Measurements from ENCODE around the gene CHORDC1. TPM values are rescaled to one million over a fixed set of nuclear protein-coding genes. Genes with fewer than 3 reads are reported as not detected.

CHORDC1 gene
- total RNA-seq, 1 donor from 2014 or later: 36.7 TPM

DNA sequence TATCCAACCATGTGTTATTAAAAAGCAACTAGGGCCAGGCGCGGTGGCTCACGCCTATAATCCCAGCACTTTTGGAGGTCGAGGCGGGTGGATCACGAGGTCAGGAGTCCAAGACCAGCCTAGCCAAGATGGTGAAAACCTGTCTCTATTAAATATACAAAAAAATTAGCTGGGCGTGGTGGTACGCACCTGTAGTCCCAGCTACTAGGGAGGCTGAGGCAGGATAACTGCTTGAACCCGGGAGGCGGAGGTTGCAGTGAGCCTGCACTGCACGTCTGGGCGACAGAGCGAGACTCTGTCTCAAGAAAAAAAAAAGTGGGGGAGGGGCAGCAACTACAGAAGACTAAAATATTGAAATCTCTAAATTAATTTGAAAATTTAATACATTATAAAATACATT, 18.4 kb downstream of the CHORDC1 start:
- H3K9me3 ChIP-seq: no peaks in the 10 kb centered on the region
- no peaks in the 10 kb centered on the region for H3K4me1 ChIP-seq
- no peak overlapping the region for H3K27ac ChIP-seq
- DNase-seq (no peak), ATAC-seq (no peak)
- no peaks in the 10 kb centered on the region for H3K27me3 ChIP-seq (ENCODE audit: low read depth)
- no peak overlapping the region for H3K4me3 ChIP-seq
- TF ChIP-seq, protein P1, sequence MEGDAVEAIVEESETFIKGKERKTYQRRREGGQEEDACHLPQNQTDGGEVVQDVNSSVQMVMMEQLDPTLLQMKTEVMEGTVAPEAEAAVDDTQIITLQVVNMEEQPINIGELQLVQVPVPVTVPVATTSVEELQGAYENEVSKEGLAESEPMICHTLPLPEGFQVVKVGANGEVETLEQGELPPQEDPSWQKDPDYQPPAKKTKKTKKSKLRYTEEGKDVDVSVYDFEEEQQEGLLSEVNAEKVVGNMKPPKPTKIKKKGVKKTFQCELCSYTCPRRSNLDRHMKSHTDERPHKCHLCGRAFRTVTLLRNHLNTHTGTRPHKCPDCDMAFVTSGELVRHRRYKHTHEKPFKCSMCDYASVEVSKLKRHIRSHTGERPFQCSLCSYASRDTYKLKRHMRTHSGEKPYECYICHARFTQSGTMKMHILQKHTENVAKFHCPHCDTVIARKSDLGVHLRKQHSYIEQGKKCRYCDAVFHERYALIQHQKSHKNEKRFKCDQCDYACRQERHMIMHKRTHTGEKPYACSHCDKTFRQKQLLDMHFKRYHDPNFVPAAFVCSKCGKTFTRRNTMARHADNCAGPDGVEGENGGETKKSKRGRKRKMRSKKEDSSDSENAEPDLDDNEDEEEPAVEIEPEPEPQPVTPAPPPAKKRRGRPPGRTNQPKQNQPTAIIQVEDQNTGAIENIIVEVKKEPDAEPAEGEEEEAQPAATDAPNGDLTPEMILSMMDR (IDR thresholded peaks at IDR 0.05): no peak
- peaks cover 91% of the 10 kb centered on the region for H3K36me3 ChIP-seq
- intact Hi-C loops (cut with DNase I): no loop called here

DNA sequence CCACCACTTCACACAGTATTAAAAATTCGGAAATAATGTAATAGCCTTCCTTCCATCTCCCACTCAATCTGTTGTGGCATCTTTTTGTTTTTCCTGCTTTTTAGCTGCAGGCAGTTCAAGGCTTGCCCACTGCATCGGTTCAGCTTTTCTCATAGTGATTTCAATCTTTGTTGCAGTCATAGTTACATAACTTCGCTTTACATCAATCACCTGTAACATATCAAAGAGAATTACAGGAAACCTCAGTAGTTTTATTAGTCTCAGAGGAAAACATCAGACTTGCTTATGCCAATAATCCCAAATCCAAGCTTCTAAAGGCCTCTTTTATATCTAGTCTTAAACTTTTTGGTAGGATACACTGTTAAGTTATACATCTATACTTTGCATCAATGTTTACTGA, 20.5 kb downstream of the CHORDC1 start:
- no peaks in the 10 kb centered on the region for H3K9me3 ChIP-seq
- no peak overlapping the region for H3K27ac ChIP-seq
- ATAC-seq: no peak
- no peak overlapping the region for H3K4me3 ChIP-seq
- H3K27me3 ChIP-seq (ENCODE audit: low read depth): no peaks in the 10 kb centered on the region
- H3K4me1 ChIP-seq: no peaks in the 10 kb centered on the region
- DNase-seq: no peak
- intact Hi-C loops (cut with DNase I): no loop called here
- TF ChIP-seq, protein P1 (IDR thresholded peaks at IDR 0.05): no peak
- peaks cover 76% of the 10 kb centered on the region for H3K36me3 ChIP-seq

DNA sequence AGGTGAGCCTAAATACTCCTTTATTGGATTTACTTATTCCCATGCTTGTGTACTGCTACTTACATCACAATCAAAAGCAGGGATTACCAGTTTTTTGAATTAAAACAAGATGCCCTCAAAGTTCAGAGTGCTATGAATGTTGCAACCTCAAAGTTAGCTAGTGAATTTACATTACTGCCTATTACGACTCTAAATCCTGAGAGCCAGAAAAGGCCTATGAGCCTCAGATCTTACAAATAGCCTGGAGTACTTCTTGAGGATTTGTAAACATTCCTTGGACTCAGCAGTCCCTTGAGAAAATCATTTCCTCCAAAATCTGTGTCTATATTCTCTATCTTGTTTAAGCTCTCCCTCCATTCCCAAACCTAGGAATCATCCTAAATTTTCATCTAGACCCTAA, 25.5 kb downstream of the CHORDC1 start:
- Histone ChIP-seq H3K27me3 (ENCODE audit: low read depth) (no peaks in the 10 kb centered on the region), H3K27ac (no peak overlapping the region), H3K4me1 (no peaks in the 10 kb centered on the region), H3K9me3 (no peaks in the 10 kb centered on the region), H3K4me3 (no peak overlapping the region), H3K36me3 (peaks cover 27% of the 10 kb centered on the region)
- DNase-seq (no peak), ATAC-seq (peak; percentile 65 to 89)
- intact Hi-C loops (cut with DNase I): no loop called here
- TF ChIP-seq, protein P1 (IDR thresholded peaks at IDR 0.05): no peak

DNA sequence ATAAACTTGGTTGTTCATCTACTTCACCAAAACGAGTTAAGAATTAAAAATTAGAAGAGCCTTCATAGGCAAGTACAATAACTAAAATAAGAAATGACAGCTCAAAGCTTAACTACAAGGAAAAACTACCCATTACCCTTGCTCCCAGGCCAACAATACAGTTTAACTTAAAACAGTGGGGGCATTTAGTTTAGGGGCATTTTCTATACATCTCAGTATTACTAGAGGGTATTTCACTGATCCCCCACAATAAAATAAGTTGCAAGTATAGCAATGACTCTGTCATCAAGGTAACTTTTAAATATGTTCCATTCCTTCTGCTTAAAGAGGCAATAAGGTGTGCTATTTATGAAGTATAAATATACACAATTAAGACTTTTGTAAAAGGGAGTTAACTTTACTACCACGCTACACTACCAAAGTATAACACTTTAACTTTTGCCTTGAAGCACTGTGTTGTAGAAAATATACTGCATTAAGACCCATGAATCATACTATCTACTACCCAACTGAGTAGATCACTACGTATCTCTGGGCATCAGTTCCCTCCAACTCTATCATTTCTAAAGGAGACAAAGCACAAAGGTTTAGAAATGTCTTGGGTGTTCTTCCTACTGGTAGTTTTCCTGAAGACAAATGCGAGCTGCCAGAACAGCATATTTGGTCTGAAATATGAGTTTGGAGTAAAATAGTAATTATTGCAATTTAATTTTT, 29.8 kb downstream of the CHORDC1 start:
- no peaks in the 10 kb centered on the region for H3K9me3 ChIP-seq

DNA sequence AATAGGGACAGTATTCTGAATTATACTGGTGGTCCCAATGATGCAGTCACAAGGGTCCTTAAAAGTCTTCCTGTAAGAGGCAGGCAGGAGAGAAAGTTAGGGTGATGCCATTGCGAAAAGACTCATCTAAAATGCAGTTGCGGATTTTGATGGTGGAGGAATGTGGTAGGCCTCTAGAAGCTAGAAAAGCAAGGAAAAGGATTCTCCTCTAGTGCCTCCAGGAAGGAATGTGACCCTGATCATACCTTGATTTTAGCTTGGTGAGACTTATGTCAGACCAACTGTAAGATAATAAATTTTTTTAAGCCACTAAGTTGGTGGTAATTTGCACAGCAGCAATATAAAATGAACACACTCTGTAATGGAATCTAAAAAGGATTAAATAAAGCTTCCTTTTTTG, 33.8 kb downstream of the CHORDC1 start:
- TF ChIP-seq, protein P1 (IDR thresholded peaks at IDR 0.05): no peak
- intact Hi-C loops (cut with DNase I): no loop called here
- H3K36me3 ChIP-seq: no peaks in the 10 kb centered on the region
- H3K4me1 ChIP-seq: no peaks in the 10 kb centered on the region
- no peak overlapping the region for H3K27ac ChIP-seq
- DNase-seq (no peak), ATAC-seq (no peak)
- H3K4me3 ChIP-seq: no peak overlapping the region
- no peaks in the 10 kb centered on the region for H3K27me3 ChIP-seq (ENCODE audit: low read depth)
- no peaks in the 10 kb centered on the region for H3K9me3 ChIP-seq

More for the DNA sequence above, 29.8 kb downstream of the CHORDC1 start:
- no peaks in the 10 kb centered on the region for H3K27me3 ChIP-seq (ENCODE audit: low read depth)
- no peaks in the 10 kb centered on the region for H3K36me3 ChIP-seq
- TF ChIP-seq, protein P1 (IDR thresholded peaks at IDR 0.05): no peak
- H3K4me3 ChIP-seq: no peak overlapping the region
- no peak for ATAC-seq
- DNase-seq: no peak
- intact Hi-C loops (cut with DNase I): no loop called here
- no peaks in the 10 kb centered on the region for H3K4me1 ChIP-seq
- H3K27ac ChIP-seq: no peak overlapping the region

Measured in lower lobe of right lung (tissue), 2 donors.